ENCODE results near the gene P2RY2. TPM values are rescaled to one million over a fixed set of nuclear protein-coding genes. Genes with fewer than 3 reads are reported as not detected.

P2RY2 gene
- total and polyA plus RNA-seq, 2 donors (not counting 1 experiment from before 2014, with no cell fraction given) = 0.12 to 0.37 TPM

DNA sequence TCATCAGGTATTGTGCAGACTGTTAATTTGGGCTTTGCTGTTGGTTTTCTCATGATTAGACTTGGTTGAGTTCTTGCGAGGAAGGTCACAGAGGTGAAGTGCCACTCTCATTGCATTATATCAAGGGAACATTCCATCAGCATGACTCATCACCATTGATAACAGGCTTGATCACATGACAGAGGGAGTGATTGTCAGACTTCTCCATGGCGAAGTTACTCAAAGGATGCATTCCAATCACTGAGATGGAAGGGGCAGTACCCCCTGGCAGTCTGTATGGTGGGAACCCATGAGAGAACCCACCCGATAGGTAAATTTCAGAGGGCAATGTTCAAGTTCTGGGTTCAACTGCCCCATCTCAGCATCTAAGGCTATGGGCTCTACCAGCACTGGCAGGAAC is 19.4 kb upstream of the P2RY2 start:
- Histone ChIP-seq H3K9ac (ENCODE audit: low read length) (no peak overlapping the region), H3K27ac (ENCODE audit: low read length in 2 of 2) (no peak overlapping the region), H3K9me3 (ENCODE audit: control extremely low read depth in 1 of 3, control insufficient read depth in 2 of 3, insufficient read depth in 1 of 3, low read length in 2 of 3) (no peaks in the 10 kb centered on the region), H3K4me2 (replicated peaks; ENCODE audit: low read depth, low read length, poor library complexity, severe bottlenecking) (no peak overlapping the region), H4K20me1 (ENCODE audit: control insufficient read depth, insufficient read depth, low read length, poor library complexity, severe bottlenecking) (no peaks in the 10 kb centered on the region), H3K27me3 (replicated peaks in 1 of 4; ENCODE audit: control extremely low read depth in 1 of 4, control insufficient read depth in 3 of 4, insufficient read depth in 4 of 4, low read length in 3 of 4) (peaks cover 0 to 3% (median 0%) of the 10 kb centered on the region in 4 experiments), H3K4me3 (ENCODE audit: control extremely low read depth in 1 of 5, extremely low read depth in 1 of 5, insufficient read depth in 1 of 5, low read depth in 2 of 5, low read length in 4 of 5) (no peak overlapping the region), H3K4me1 (ENCODE audit: control insufficient read depth in 2 of 2, insufficient read depth in 2 of 2, low read length in 2 of 2) (no peaks in the 10 kb centered on the region), H3K79me2 (ENCODE audit: control insufficient read depth, insufficient read depth, low read length) (no peaks in the 10 kb centered on the region), H2AFZ (ENCODE audit: insufficient read depth, low read depth, low read length, poor library complexity, severe bottlenecking) (no peak overlapping the region), H3K36me3 (replicated peaks in 1 of 2; ENCODE audit: control extremely low read depth in 1 of 2, control insufficient read depth in 1 of 2, extremely low read depth in 1 of 2, insufficient read depth in 2 of 2, low read length in 1 of 2) (no peaks in the 10 kb centered on the region)
- no peaks in the 10 kb centered on the region for H3K9me3 Mint-ChIP-seq (ENCODE audit: insufficient read depth)
- peaks cover 7% of the 10 kb centered on the region for H3K27me3 Mint-ChIP-seq
- H3K4me1 Mint-ChIP-seq = no peaks in the 10 kb centered on the region
- H3K27ac Mint-ChIP-seq = no peak overlapping the region
- WGBS (ENCODE audit: insufficient coverage) = 80% methylated on average over 1 of the region's 3 CpGs
- intact Hi-C loops (cut with micrococcal nuclease) = no loop called here
- ATAC-seq (ENCODE audit: low read depth) (no peak), DNase-seq (no peak)
- CTCF ChIA-PET = no interaction called here
- TF ChIP-seq EZH2 (IDR thresholded peaks at IDR 0.05; ENCODE audit: borderline replicate concordance, insufficient read depth, low read depth, low read length, poor library complexity, severe bottlenecking) = no peak
- TF ChIP-seq, protein P1, sequence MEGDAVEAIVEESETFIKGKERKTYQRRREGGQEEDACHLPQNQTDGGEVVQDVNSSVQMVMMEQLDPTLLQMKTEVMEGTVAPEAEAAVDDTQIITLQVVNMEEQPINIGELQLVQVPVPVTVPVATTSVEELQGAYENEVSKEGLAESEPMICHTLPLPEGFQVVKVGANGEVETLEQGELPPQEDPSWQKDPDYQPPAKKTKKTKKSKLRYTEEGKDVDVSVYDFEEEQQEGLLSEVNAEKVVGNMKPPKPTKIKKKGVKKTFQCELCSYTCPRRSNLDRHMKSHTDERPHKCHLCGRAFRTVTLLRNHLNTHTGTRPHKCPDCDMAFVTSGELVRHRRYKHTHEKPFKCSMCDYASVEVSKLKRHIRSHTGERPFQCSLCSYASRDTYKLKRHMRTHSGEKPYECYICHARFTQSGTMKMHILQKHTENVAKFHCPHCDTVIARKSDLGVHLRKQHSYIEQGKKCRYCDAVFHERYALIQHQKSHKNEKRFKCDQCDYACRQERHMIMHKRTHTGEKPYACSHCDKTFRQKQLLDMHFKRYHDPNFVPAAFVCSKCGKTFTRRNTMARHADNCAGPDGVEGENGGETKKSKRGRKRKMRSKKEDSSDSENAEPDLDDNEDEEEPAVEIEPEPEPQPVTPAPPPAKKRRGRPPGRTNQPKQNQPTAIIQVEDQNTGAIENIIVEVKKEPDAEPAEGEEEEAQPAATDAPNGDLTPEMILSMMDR (IDR thresholded peaks at IDR 0.05) = no peak
- no peak overlapping the region for H3K4me3 Mint-ChIP-seq
- POLR2A ChIA-PET = no interaction called here

GRCh38 chr11:73199446-73199845 is 18.6 kb upstream of the P2RY2 start:
- no peak for ATAC-seq (ENCODE audit: low read depth)
- H3K4me1 Mint-ChIP-seq = no peaks in the 10 kb centered on the region
- POLR2A ChIA-PET = no interaction called here
- WGBS (ENCODE audit: insufficient coverage) = 56% methylated on average over 1 of the region's 4 CpGs
- Histone ChIP-seq H2AFZ (ENCODE audit: insufficient read depth, low read depth, low read length, poor library complexity, severe bottlenecking) (no peak overlapping the region), H3K4me3 (ENCODE audit: control extremely low read depth in 1 of 5, extremely low read depth in 1 of 5, insufficient read depth in 1 of 5, low read depth in 2 of 5, low read length in 4 of 5) (no peak overlapping the region), H3K9ac (ENCODE audit: low read length) (no peak overlapping the region), H3K79me2 (ENCODE audit: control insufficient read depth, insufficient read depth, low read length) (no peaks in the 10 kb centered on the region), H3K4me2 (replicated peaks; ENCODE audit: low read depth, low read length, poor library complexity, severe bottlenecking) (no peak overlapping the region), H3K4me1 (ENCODE audit: control insufficient read depth in 2 of 2, insufficient read depth in 2 of 2, low read length in 2 of 2) (no peaks in the 10 kb centered on the region), H3K27ac (ENCODE audit: low read length in 2 of 2) (no peak overlapping the region), H3K9me3 (ENCODE audit: control extremely low read depth in 1 of 3, control insufficient read depth in 2 of 3, insufficient read depth in 1 of 3, low read length in 2 of 3) (no peaks in the 10 kb centered on the region), H3K27me3 (replicated peaks in 1 of 4; ENCODE audit: control extremely low read depth in 1 of 4, control insufficient read depth in 3 of 4, insufficient read depth in 4 of 4, low read length in 3 of 4) (peaks cover 0 to 3% (median 0%) of the 10 kb centered on the region in 4 experiments), H4K20me1 (ENCODE audit: control insufficient read depth, insufficient read depth, low read length, poor library complexity, severe bottlenecking) (no peaks in the 10 kb centered on the region), H3K36me3 (replicated peaks in 1 of 2; ENCODE audit: control extremely low read depth in 1 of 2, control insufficient read depth in 1 of 2, extremely low read depth in 1 of 2, insufficient read depth in 2 of 2, low read length in 1 of 2) (no peaks in the 10 kb centered on the region)
- CTCF ChIA-PET = no interaction called here
- no peak for TF ChIP-seq EZH2 (IDR thresholded peaks at IDR 0.05; ENCODE audit: borderline replicate concordance, insufficient read depth, low read depth, low read length, poor library complexity, severe bottlenecking)
- TF ChIP-seq, protein P1 (IDR thresholded peaks at IDR 0.05) = no peak
- H3K27me3 Mint-ChIP-seq = peaks cover 7% of the 10 kb centered on the region
- intact Hi-C loops (cut with micrococcal nuclease) = no loop called here
- H3K9me3 Mint-ChIP-seq (ENCODE audit: insufficient read depth) = no peaks in the 10 kb centered on the region
- DNase-seq = no peak
- no peak overlapping the region for H3K27ac Mint-ChIP-seq
- H3K4me3 Mint-ChIP-seq = no peak overlapping the region

Measured in B cell (primary cell).